ENCODE data around the gene ANKRD22. TPM values are rescaled to one million over a fixed set of nuclear protein-coding genes. Genes with fewer than 3 reads are reported as not detected.
"Not testable (repeated sequence)": the region's sequence is repeated elsewhere in the genome, so short reads cannot be mapped to it uniquely, and the experiment has no call there.

Gene ANKRD22
- polyA plus RNA-seq, 1 donor (not counting 4 experiments of a cell fraction or from before 2014, with no cell fraction given), result 4.4 TPM

GRCh38 chr10:88883448-88883809, 31.8 kb upstream of the ANKRD22 start:
- dilution Hi-C loops (cut with MboI; ENCODE audit: extremely low pct_ligation_motif_present, low sequenced_read_pairs), result no loop called here
- Histone ChIP-seq H3K9me3 (ENCODE audit: control insufficient read depth, low read depth, low read length) (no peaks in the 10 kb centered on the region), H3K27me3 (ENCODE audit: control insufficient read depth, extremely low read depth, insufficient read depth, low read length) (no peaks in the 10 kb centered on the region), H2AFZ (ENCODE audit: control insufficient read depth, low read length) (peak overlapping the region; percentile 3), H3K79me2 (ENCODE audit: control insufficient read depth, insufficient read depth, low read length) (peaks cover 24% of the 10 kb centered on the region), H3K27ac (ENCODE audit: control insufficient read depth, insufficient read depth, low read length) (peak overlapping the region; percentile 90), H3K4me3 (ENCODE audit: control insufficient read depth in 2 of 3, extremely low read depth in 1 of 3, insufficient read depth in 2 of 3, low read depth in 1 of 3, low read length in 3 of 3) (no peak overlapping the region), H3K4me1 (ENCODE audit: control insufficient read depth, extremely low read depth, insufficient read depth, low read length) (peaks cover 39% of the 10 kb centered on the region), H3K4me2 (ENCODE audit: control insufficient read depth, extremely low read depth, insufficient read depth, low read depth, low read length) (peak overlapping the region; percentile 27), H3K36me3 (ENCODE audit: control insufficient read depth in 2 of 2, extremely low read depth in 1 of 2, insufficient read depth in 2 of 2, low read length in 2 of 2) (peaks cover 0 to 3% of the 10 kb centered on the region in 2 experiments), H3K9ac (ENCODE audit: control insufficient read depth, extremely low read depth, insufficient read depth, low read length) (no peak overlapping the region), H4K20me1 (ENCODE audit: control insufficient read depth, extremely low read depth, insufficient read depth, low read length) (no peaks in the 10 kb centered on the region), H3K9me1 (ENCODE audit: control insufficient read depth, extremely low read depth, insufficient read depth, low read length) (no peaks in the 10 kb centered on the region)
- DNase-seq (ENCODE audit: low read depth, low spot score), result no peak
- TF ChIP-seq EZH2 (IDR thresholded peaks at IDR 0.05; ENCODE audit: low read length), result no peak
- TF ChIP-seq CTCF (optimal IDR thresholded peaks at IDR 0.05 in 1 of 3, IDR thresholded peaks at IDR 0.05 in 1 of 3, conservative IDR thresholded peaks at IDR 0.05 in 1 of 3; ENCODE audit: extremely low read depth in 1 of 3, insufficient read depth in 2 of 3, low read length in 3 of 3), result no peak
- no peak for FAIRE-seq

GRCh38 chr10:88882646-88883447, 31.2 kb upstream of the ANKRD22 start:
- H3K79me2 ChIP-seq (ENCODE audit: control insufficient read depth, insufficient read depth, low read length), result peaks cover 22% of the 10 kb centered on the region
- H2AFZ ChIP-seq (ENCODE audit: control insufficient read depth, low read length), result peak overlapping the region; percentile 3
- H3K4me3 ChIP-seq (ENCODE audit: control insufficient read depth in 2 of 3, extremely low read depth in 1 of 3, insufficient read depth in 2 of 3, low read depth in 1 of 3, low read length in 3 of 3), result peak overlapping the region in 2 of 3 experiments; percentile 80
- peak overlapping the region; percentile 90 for H3K27ac ChIP-seq (ENCODE audit: control insufficient read depth, insufficient read depth, low read length)
- peaks cover 39% of the 10 kb centered on the region for H3K4me1 ChIP-seq (ENCODE audit: control insufficient read depth, extremely low read depth, insufficient read depth, low read length)
- H3K9me1 ChIP-seq (ENCODE audit: control insufficient read depth, extremely low read depth, insufficient read depth, low read length); H3K9ac ChIP-seq (ENCODE audit: control insufficient read depth, extremely low read depth, insufficient read depth, low read length); H3K9me3 ChIP-seq (ENCODE audit: control insufficient read depth, low read depth, low read length); dilution Hi-C loops (cut with MboI; ENCODE audit: extremely low pct_ligation_motif_present, low sequenced_read_pairs); H3K36me3 ChIP-seq (ENCODE audit: control insufficient read depth in 2 of 2, extremely low read depth in 1 of 2, insufficient read depth in 2 of 2, low read length in 2 of 2); DNase-seq (ENCODE audit: low read depth, low spot score); H4K20me1 ChIP-seq (ENCODE audit: control insufficient read depth, extremely low read depth, insufficient read depth, low read length); H3K27me3 ChIP-seq (ENCODE audit: control insufficient read depth, extremely low read depth, insufficient read depth, low read length): not testable (repeated sequence)
- peak; percentile 34 for FAIRE-seq
- peak overlapping the region; percentile 94 for H3K4me2 ChIP-seq (ENCODE audit: control insufficient read depth, extremely low read depth, insufficient read depth, low read depth, low read length)

Measured in keratinocyte (primary cell).